Stimulated activated effector memory CD8-positive, alpha-beta T cell treated with anti-CD3 and anti-CD28 coated beads, Interleukin-12 subunit alpha, Interleukin-12 subunit beta, amount 100 ng/mL, for 72 hours (primary cell): Measurements from ENCODE around the gene LYPD6B.
A peak's percentile ranks its signal among the peaks of the same experiment; 100 is the strongest.

ENCODE experiments used
- ATAC-seq: fragments of 150-1000 bp; cut with Tn5 transposase; 2 replicates; pipeline ENCODE4 v1.10.0; 2021
- DNase-seq, 2 donors: peaks; one replicate each; pipeline ENCODE4 v3.0.0; 2021 to 2022; ENCODE audit warnings: low spot score in 2 of 2
- H3K27ac Mint-ChIP-seq: one replicate; pipeline ENCODE4 v1.8.0; 2022; ENCODE audit warnings: mild to moderate bottlenecking, mixed read lengths
- H3K36me3 Mint-ChIP-seq: one replicate; pipeline ENCODE4 v1.8.0; 2022; ENCODE audit warnings: mild to moderate bottlenecking, mixed read lengths
- H3K4me1 Mint-ChIP-seq: one replicate; pipeline ENCODE4 v1.8.0; 2022; ENCODE audit warnings: mixed read lengths
- H3K4me3 Mint-ChIP-seq: one replicate; pipeline ENCODE4 v1.8.0; 2022; ENCODE audit warnings: mild to moderate bottlenecking, mixed read lengths
- H3K9me3 Mint-ChIP-seq: one replicate; pipeline ENCODE4 v1.8.0; 2022; ENCODE audit warnings: mixed read lengths

The LYPD6B gene

GRCh38 chr2:149023091-149023490, 15.4 kb upstream of the LYPD6B start:
- Mint-ChIP-seq H3K4me1 (no peaks in the 10 kb centered on the region), H3K4me3 (no peak overlapping the region), H3K9me3 (no peaks in the 10 kb centered on the region), H3K36me3 (peaks cover 24% of the 10 kb centered on the region), H3K27ac (no peak overlapping the region)
- ATAC-seq, result no peak
- DNase-seq, result peak in 1 of 2 donors; percentile 29

DNA sequence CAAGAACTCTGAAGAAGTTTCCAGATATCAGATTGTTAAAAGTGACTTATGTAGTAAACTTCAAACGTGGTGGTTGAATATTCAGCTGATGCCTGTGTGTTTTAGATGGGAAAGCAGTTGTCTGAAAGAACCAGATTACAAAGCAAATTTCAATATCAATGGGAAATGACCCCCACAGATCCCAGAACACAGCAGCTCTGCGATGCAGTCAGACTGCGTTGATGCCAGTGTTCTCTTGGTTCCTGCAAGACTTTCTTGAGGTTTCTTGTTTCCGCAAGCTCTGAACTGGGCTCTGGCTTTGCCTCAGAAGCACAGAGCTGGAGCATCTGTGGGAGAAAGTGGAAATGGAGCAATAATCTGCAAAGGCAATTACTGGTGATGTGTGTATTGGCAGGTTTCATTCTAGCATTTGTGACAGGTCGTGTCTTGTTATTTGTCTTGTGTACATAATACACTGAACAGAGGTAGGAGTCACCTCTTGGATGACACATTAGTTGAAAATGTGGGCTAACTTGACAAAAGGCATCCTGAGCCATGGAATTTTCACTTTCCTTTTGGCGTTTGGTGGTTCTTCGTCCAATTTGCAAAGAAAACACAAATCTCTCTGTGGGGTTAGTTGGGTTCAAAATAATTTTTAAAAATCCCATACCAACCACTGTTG, 10.8 kb upstream of the LYPD6B start:
- DNase-seq (peak in 1 of 2 donors; percentile 20), ATAC-seq (no peak)

DNA sequence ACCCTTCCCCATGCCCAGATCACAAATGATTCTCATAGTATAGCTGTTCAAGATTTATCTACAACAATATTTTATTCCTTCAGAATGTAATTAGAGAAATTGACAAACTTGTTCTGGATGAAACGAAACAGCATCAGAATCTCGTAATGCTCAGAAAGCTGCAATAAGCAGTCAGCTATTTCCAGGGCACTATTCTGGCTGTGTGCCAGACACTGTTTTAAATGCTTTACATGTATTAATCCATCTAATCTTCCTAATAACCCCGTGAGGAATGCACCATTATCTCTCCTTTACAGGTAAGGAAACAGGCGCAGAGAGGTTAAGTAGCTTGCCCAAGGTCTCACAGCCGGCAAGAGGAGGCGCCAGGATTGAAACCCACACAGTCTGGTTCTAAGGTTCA, 10.1 kb upstream of the LYPD6B start:
- peak in 1 of 2 donors; percentile 28 for DNase-seq
- no peak for ATAC-seq
- peaks cover 11% of the 10 kb centered on the region for H3K36me3 Mint-ChIP-seq
- H3K4me3 Mint-ChIP-seq, result no peak overlapping the region
- peaks cover 6% of the 10 kb centered on the region for H3K4me1 Mint-ChIP-seq
- peak overlapping the region; percentile 29 for H3K27ac Mint-ChIP-seq
- no peaks in the 10 kb centered on the region for H3K9me3 Mint-ChIP-seq

More for the DNA sequence above, 10.8 kb upstream of the LYPD6B start:
- H3K27ac Mint-ChIP-seq, result no peak overlapping the region
- H3K4me1 Mint-ChIP-seq, result peaks cover 6% of the 10 kb centered on the region
- H3K9me3 Mint-ChIP-seq, result no peaks in the 10 kb centered on the region
- H3K36me3 Mint-ChIP-seq, result peaks cover 18% of the 10 kb centered on the region
- no peak overlapping the region for H3K4me3 Mint-ChIP-seq

DNA sequence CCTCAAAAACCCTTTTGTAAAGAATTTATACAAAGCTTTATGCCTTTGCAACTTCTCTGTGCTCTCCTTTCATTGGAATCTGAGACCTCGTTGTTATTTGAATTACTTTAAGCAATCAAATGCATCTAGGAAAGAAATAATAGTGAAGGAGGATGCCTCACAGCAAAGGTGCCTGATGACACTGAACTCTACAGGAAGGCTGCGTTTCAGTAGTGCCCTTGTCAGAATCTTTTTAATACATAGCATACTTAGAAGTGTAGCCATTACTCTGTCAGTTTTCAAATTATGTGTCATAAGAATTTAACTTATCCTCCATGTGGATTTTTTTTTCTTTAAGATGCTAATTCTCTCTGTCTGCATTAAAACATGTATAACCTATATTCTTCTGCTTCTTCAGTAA, 9.6 kb upstream of the LYPD6B start:
- Mint-ChIP-seq H3K36me3 (peaks cover 9% of the 10 kb centered on the region), H3K4me3 (no peak overlapping the region), H3K27ac (peak overlapping the region; percentile 29), H3K4me1 (peaks cover 6% of the 10 kb centered on the region), H3K9me3 (no peaks in the 10 kb centered on the region)
- ATAC-seq, result no peak
- no peak for DNase-seq

DNA sequence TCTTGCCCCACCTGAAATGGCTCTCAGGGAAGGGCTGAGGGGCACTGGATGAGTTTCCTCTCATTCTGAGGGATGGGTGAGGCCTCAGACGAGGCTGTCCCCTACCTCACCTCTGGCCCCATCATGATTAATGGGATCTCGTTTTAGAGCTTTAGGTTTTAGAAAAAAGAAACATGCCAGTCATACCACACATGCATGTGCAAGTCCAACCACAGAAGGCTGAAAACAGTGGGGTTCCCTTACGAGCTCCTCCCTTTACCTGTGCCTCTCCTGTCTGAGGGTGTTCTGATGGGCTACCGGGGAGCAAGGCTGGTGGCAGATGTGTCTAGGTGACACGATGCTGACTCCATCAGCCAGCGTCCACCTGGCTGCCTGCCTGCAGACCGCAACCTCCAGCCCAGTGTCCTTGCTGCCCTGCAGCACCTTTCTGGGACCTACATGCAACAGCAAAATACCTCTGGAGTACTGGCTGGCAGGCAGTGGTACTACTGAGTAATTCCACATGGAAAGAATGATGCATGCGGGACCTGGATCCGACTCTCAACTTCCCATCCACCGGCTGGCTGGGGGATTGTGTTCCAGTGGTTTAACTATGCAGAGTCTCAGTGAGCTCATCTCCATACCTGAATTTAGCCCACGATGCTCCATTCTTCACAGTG, 9.1 kb upstream of the LYPD6B start:
- no peak for ATAC-seq
- peaks cover 6% of the 10 kb centered on the region for H3K4me1 Mint-ChIP-seq
- no peak overlapping the region for H3K4me3 Mint-ChIP-seq
- no peaks in the 10 kb centered on the region for H3K9me3 Mint-ChIP-seq
- H3K36me3 Mint-ChIP-seq, result peaks cover 3% of the 10 kb centered on the region
- peak in 1 of 2 donors; percentile 30 for DNase-seq
- peak overlapping the region; percentile 29 for H3K27ac Mint-ChIP-seq

DNA sequence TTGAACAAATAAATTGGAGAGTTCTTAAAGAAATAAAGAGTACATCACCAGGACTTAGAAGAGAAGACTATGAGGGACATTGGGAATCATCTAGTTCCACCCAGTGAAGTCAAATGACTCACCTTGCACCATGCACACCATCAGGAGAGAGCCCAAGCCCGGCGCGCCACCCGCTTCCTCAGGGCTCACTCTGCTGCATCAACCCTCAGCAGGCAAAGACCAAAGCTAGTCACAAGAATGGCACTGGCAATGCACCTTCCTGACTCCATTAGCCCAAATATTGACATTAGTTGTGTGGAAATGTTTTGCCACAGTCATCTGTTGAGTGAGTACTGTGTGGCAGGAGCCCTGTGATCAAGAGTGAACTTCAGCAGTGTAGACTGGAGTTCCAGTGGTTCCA, 7.1 kb upstream of the LYPD6B start:
- Mint-ChIP-seq H3K36me3 (no peaks in the 10 kb centered on the region), H3K4me3 (no peak overlapping the region), H3K9me3 (no peaks in the 10 kb centered on the region), H3K27ac (no peak overlapping the region), H3K4me1 (peaks cover 6% of the 10 kb centered on the region)
- DNase-seq (no peak), ATAC-seq (no peak)

GRCh38 chr2:149033716-149034115, 4.8 kb upstream of the LYPD6B start:
- no peak for ATAC-seq
- peaks cover 6% of the 10 kb centered on the region for H3K4me1 Mint-ChIP-seq

GRCh38 chr2:149034406-149034805, 4.1 kb upstream of the LYPD6B start:
- DNase-seq (no peak), ATAC-seq (no peak)
- no peaks in the 10 kb centered on the region for H3K36me3 Mint-ChIP-seq
- no peaks in the 10 kb centered on the region for H3K9me3 Mint-ChIP-seq
- peaks cover 6% of the 10 kb centered on the region for H3K4me1 Mint-ChIP-seq
- H3K4me3 Mint-ChIP-seq, result no peak overlapping the region
- no peak overlapping the region for H3K27ac Mint-ChIP-seq

More at GRCh38 chr2:149033716-149034115, 4.8 kb upstream of the LYPD6B start:
- DNase-seq, result no peak
- Mint-ChIP-seq H3K36me3 (no peaks in the 10 kb centered on the region), H3K9me3 (no peaks in the 10 kb centered on the region), H3K27ac (no peak overlapping the region), H3K4me3 (no peak overlapping the region)

- Mint-ChIP-seq H3K36me3 (no peaks in the 10 kb centered on the region), H3K4me3 (no peak overlapping the region), H3K9me3 (no peaks in the 10 kb centered on the region), H3K4me1 (peaks cover 6% of the 10 kb centered on the region), H3K27ac (no peak overlapping the region)
- no peak for DNase-seq
- ATAC-seq, result peak; percentile 8
These were observed 1.8 kb upstream of the LYPD6B start for GRCh38 chr2:149036507-149037293.

GRCh38 chr2:149037851-149038250, 648 bp upstream of the LYPD6B start:
- Mint-ChIP-seq H3K9me3 (no peaks in the 10 kb centered on the region), H3K27ac (no peak overlapping the region), H3K4me3 (peak overlapping the region; percentile 30), H3K4me1 (no peaks in the 10 kb centered on the region), H3K36me3 (no peaks in the 10 kb centered on the region)
- DNase-seq, result no peak
- ATAC-seq, result no peak

- H3K4me3 Mint-ChIP-seq, result no peak overlapping the region
These were observed 770 bp downstream of the LYPD6B start for GRCh38 chr2:149039213-149039724.

DNA sequence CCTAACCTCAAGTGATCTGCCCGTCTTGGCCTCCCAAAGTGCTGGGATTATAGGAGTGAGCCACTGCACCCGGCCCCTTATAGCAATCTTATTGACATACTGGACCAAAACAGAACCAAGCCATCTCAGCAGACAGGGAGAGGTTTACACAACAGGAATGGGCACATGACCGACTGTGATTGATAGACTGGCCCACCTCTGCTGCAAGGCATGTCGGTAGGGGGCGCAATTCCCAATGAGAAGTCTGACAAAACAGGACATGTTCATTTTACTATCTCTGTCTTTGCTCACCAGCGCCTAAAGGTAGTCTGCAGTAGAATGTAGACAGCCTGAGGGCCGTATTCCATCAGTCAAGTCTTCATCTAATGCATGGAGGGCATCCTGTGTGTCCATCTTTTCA, 2.0 kb downstream of the LYPD6B start:
- Mint-ChIP-seq H3K36me3 (no peaks in the 10 kb centered on the region), H3K4me1 (no peaks in the 10 kb centered on the region), H3K9me3 (peaks cover 3% of the 10 kb centered on the region), H3K4me3 (no peak overlapping the region), H3K27ac (no peak overlapping the region)
- ATAC-seq (peak; percentile 49), DNase-seq (peak; percentile 38 to 69)

More at GRCh38 chr2:149039213-149039724, 770 bp downstream of the LYPD6B start:
- no peak for ATAC-seq
- H3K36me3 Mint-ChIP-seq, result no peaks in the 10 kb centered on the region
- no peak for DNase-seq
- H3K4me1 Mint-ChIP-seq, result no peaks in the 10 kb centered on the region
- no peaks in the 10 kb centered on the region for H3K9me3 Mint-ChIP-seq
- no peak overlapping the region for H3K27ac Mint-ChIP-seq

DNA sequence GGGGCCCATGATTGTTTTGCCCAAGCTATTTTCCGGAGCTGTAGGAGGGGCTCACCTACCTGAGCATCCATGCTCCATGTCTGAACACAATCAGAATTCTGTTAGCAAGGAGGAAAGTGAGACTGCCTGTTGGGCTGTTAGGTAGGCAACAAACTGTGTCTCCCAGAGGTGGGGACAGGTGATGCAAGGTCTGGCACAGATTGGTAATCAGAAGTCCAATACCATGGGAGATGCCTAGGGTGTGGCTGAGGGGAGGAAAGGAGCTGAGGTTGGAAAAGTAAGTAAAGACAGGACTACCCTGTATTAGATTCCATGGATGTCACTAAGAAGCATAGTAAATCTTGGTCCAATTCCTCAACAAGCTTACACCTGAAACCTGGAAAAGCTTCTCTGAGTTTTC, 3.0 kb downstream of the LYPD6B start:
- no peak for ATAC-seq
- Mint-ChIP-seq H3K36me3 (no peaks in the 10 kb centered on the region), H3K27ac (no peak overlapping the region), H3K9me3 (peaks cover 5% of the 10 kb centered on the region), H3K4me1 (no peaks in the 10 kb centered on the region), H3K4me3 (no peak overlapping the region)
- no peak for DNase-seq

DNA sequence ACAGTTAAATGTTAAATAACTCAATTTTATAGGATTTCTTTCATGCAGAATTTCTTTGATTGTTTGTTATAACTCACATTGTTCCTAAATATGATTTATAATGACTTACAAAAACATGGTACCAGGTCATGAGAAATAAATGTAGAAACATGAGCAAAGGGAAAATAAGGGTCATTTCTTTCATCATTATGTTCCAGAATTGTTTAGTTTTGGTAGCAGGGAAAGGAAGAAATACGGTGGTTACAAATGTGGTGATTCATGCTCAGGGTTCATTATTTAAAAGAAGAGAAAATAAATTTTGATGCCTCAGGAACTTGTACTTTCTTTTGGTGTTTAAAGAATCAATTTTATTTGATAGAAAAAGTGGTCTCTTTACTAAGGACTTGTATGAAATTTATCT, 4.4 kb downstream of the LYPD6B start:
- no peaks in the 10 kb centered on the region for H3K4me1 Mint-ChIP-seq
- no peaks in the 10 kb centered on the region for H3K36me3 Mint-ChIP-seq
- DNase-seq (no peak), ATAC-seq (no peak)
- no peak overlapping the region for H3K4me3 Mint-ChIP-seq
- H3K27ac Mint-ChIP-seq, result no peak overlapping the region
- H3K9me3 Mint-ChIP-seq, result peaks cover 13% of the 10 kb centered on the region

DNA sequence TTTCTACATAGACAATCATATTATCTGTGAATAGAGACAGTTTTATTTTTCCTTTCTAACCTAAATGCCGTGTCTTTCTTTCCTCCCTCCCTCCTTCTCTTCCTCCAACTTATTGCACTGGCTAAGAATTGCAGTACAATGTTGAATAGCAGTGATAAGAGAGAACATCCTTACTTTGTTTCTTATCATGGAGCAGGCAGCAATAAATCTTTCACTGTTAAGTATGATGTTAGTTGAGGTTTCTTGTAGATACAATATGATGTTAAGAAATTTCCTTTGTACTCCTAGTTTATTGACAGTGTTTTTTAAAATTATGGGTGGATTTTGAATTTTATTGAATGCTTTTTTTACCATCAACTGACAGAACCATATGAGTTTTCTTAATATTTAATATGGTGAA, 6.0 kb downstream of the LYPD6B start:
- no peaks in the 10 kb centered on the region for H3K36me3 Mint-ChIP-seq
- DNase-seq (no peak), ATAC-seq (no peak)

More for the DNA sequence above, 6.0 kb downstream of the LYPD6B start:
- Mint-ChIP-seq H3K4me1 (no peaks in the 10 kb centered on the region), H3K27ac (no peak overlapping the region), H3K9me3 (peaks cover 19% of the 10 kb centered on the region), H3K4me3 (no peak overlapping the region)
